OCI-LY3 (cell line): ENCODE results near the gene GALNT10.

Experiments used
- H2AFZ ChIP-seq: fragments of 200-600, 300-600 bp; shearing (Covaris generic); 2 replicates; pipeline ENCODE4 v1.6.0; 2014; ENCODE audit warnings: antibody characterized with exemption, low read depth, low read length
- H3K27ac ChIP-seq: fragments of 200-600, 300-600 bp; sonication (generic); 2 replicates; pipeline ENCODE4 v1.5.1; 2014; ENCODE audit warnings: mild to moderate bottlenecking, low read length, moderate library complexity, mixed read lengths
- H3K27me3 ChIP-seq: fragments of 200-600, 300-600 bp; sonication (generic); 2 replicates; pipeline ENCODE4 v1.6.1; 2014; ENCODE audit warnings: low read depth, low read length, mixed read lengths
- H3K36me3 ChIP-seq: fragments of 200-600, 300-600 bp; sonication (generic); replicated peaks from 2 replicates; pipeline ENCODE3; 2014; ENCODE audit warnings: low read depth, low read length, mixed read lengths
- H3K4me1 ChIP-seq: fragments of 300-600, 200-600 bp; sonication (generic); 2 replicates; pipeline ENCODE4 v1.6.1; 2014; ENCODE audit warnings: low read length, mixed read lengths
- H3K4me2 ChIP-seq: fragments of 200-600, 300-600 bp; sonication (generic); 2 replicates; pipeline ENCODE4 v1.6.1; 2014; ENCODE audit warnings: low read length, mixed read lengths
- H3K4me3 ChIP-seq: fragments of 300-600, 200-600 bp; sonication (generic); 2 replicates; pipeline ENCODE4 v1.5.1; 2014; ENCODE audit warnings: antibody characterized with exemption, mild to moderate bottlenecking, low read length, moderate library complexity
- H3K79me2 ChIP-seq: fragments of 300-600, 200-600 bp; shearing (Covaris generic); 2 replicates; pipeline ENCODE4 v1.6.1; 2014; ENCODE audit warnings: mild to moderate bottlenecking, low read length, mixed read lengths
- H3K9ac ChIP-seq: fragments of 300-600, 200-600 bp; shearing (Covaris generic); 2 replicates; pipeline ENCODE4 v1.6.0; 2014; ENCODE audit warnings: mild to moderate bottlenecking, low read length, moderate library complexity
- H3K9me3 ChIP-seq: fragments of 200-600, 300-600 bp; shearing (Covaris generic); 2 replicates; pipeline ENCODE4 v1.6.1; 2014; ENCODE audit warnings: low read length, mixed read lengths; ENCODE audit not compliant: insufficient read depth
- H4K20me1 ChIP-seq: fragments of 200-600, 300-600 bp; sonication (generic); 2 replicates; pipeline ENCODE4 v1.6.1; 2016; ENCODE audit warnings: low read length, mixed read lengths; ENCODE audit not compliant: insufficient read depth
- CTCF ChIP-seq: fragments of 200-600, 300-600 bp; sonication (generic); IDR thresholded peaks from 2 replicates; pipeline ENCODE4 v1.5.1; 2014; ENCODE audit warnings: antibody characterized with exemption, low read length, low read depth
- EZH2phosphoT487 ChIP-seq: fragments of 200-600 bp; shearing (Covaris generic); IDR thresholded peaks from 2 replicates; pipeline ENCODE4 v1.6.1; 2018; ENCODE audit warnings: antibody characterized with exemption, mixed run types, low read depth

Gene GALNT10

DNA sequence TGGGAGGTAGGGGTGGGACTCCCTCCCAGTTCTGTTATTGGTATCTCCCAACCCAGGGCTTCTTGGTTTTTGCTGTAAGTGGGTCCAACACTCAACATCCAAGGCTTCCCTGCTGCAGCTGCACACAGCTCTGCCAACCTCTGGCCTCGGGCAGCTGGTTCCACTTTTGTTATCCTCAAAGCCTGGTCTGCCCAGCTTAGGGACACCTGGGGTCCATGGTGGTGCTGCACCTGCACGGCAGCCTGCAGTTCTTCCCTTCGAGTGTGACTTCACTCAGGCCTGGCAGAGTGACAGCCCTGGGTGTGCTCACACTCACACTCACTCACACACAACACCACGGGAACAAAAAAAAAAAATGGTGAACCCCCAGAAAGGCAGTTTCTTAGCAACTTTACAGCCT, 239.9 kb downstream of the GALNT10 start:
- Histone ChIP-seq H4K20me1 (no peaks in the 10 kb centered on the region), H3K79me2 (no peaks in the 10 kb centered on the region), H3K4me3 (no peak overlapping the region), H3K36me3 (peaks cover 4% of the 10 kb centered on the region), H3K27ac (no peak overlapping the region), H3K4me1 (0 out of 2 replicates have a peak, but pooled peaks cover 3% of the 10 kb centered on the region), H3K9me3 (no peaks in the 10 kb centered on the region), H2AFZ (no peak overlapping the region), H3K4me2 (no peak overlapping the region), H3K27me3 (no peaks in the 10 kb centered on the region), H3K9ac (no peak overlapping the region)
- TF ChIP-seq CTCF: no peak
- TF ChIP-seq EZH2phosphoT487: no peak

GRCh38 chr5:154430961-154431630, 240.6 kb downstream of the GALNT10 start:
- Histone ChIP-seq H3K4me1 (0 out of 2 replicates have a peak, but pooled peaks cover 3% of the 10 kb centered on the region), H3K36me3 (peaks cover 10% of the 10 kb centered on the region), H3K27me3 (no peaks in the 10 kb centered on the region), H3K27ac (no peak overlapping the region), H3K4me3 (no peak overlapping the region), H3K4me2 (no peak overlapping the region), H3K9me3 (no peaks in the 10 kb centered on the region), H2AFZ (no peak overlapping the region), H3K9ac (no peak overlapping the region), H3K79me2 (no peaks in the 10 kb centered on the region), H4K20me1 (no peaks in the 10 kb centered on the region)
- TF ChIP-seq CTCF: no peak
- no peak for TF ChIP-seq EZH2phosphoT487

DNA sequence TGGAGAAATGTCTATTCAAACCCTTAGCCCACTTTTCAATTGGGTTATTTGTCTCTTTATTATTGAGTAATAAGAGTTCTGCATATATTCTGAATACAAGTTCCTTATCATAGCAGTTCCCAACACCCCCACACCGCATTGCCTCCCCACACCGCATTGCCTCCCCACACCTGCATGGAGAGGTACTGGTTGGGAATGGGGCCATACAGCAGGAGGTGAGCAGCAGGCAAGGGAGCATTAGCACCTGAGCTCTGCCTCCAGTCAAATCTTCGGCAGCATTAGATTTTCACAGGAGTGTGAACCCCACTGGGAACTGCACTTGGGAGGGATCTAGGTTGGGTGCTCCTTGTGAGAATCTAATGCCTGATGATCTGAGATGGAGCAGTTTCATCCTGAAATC, 244.7 kb downstream of the GALNT10 start:
- Histone ChIP-seq H3K36me3 (peaks cover 18% of the 10 kb centered on the region), H2AFZ (no peak overlapping the region), H3K9ac (no peak overlapping the region), H3K9me3 (no peaks in the 10 kb centered on the region), H3K27ac (no peak overlapping the region), H3K4me3 (no peak overlapping the region), H3K79me2 (no peaks in the 10 kb centered on the region), H3K4me1 (0 out of 2 replicates have a peak, but pooled peaks cover 3% of the 10 kb centered on the region), H3K27me3 (no peaks in the 10 kb centered on the region), H3K4me2 (no peak overlapping the region), H4K20me1 (no peaks in the 10 kb centered on the region)
- no peak for TF ChIP-seq EZH2phosphoT487
- no peak for TF ChIP-seq CTCF

- no peaks in the 10 kb centered on the region for H3K79me2 ChIP-seq
- H3K9me3 ChIP-seq: no peaks in the 10 kb centered on the region
- H3K4me1 ChIP-seq: 0 out of 2 replicates have a peak, but pooled peaks cover 3% of the 10 kb centered on the region
- peaks cover 21% of the 10 kb centered on the region for H3K36me3 ChIP-seq
- H3K4me2 ChIP-seq: no peak overlapping the region
- H3K9ac ChIP-seq: no peak overlapping the region
- H2AFZ ChIP-seq: no peak overlapping the region
- H3K27ac ChIP-seq: no peak overlapping the region
- H3K4me3 ChIP-seq: no peak overlapping the region
- TF ChIP-seq CTCF (no peak), EZH2phosphoT487 (no peak)
- no peaks in the 10 kb centered on the region for H3K27me3 ChIP-seq
- no peaks in the 10 kb centered on the region for H4K20me1 ChIP-seq
Observed at GRCh38 chr5:154437281-154437965, 246.9 kb downstream of the GALNT10 start.
